RPMI8226 (cell line): ENCODE results near the gene MS4A8.
"Not testable (repeated sequence)": the region's sequence is repeated elsewhere in the genome, so short reads cannot be mapped to it uniquely, and the experiment has no call there.

ENCODE experiments used
- DNase-seq: peaks from one replicate; pipeline ENCODE4 v3.0.0-alpha.2; 2015

Gene MS4A8

GRCh38 chr11:60699284-60699691, at the start of gene MS4A8:
MS4A8 (plus strand) TSS chr11:60699612; CDS start chr11:60700861, 1,249 bp downstream.
- no peak for DNase-seq

DNA sequence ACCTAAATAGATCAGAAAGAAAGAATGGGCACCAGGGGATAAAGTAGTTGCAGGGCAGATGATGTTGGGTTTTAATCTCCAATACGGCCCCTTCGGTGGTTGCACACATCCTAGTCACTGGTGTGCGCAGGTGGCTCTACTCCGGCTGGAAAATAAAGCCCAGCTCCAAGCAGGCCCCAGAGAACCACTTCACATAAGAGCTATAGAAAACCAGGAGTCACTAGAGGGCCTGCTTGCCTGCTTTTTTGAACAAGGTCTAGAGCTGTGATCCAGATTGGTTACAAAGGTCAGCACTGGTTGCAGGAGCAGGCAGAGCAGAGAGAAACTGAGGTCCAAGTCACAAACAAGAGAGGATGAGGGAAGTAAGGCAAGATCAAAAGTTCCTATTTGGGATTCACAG, 41.5 kb upstream of the MS4A8 start:
- DNase-seq: peak; percentile 3

GRCh38 chr11:60658409-60658808, 41.0 kb upstream of the MS4A8 start:
- DNase-seq: no peak

GRCh38 chr11:60672255-60672654, 27.2 kb upstream of the MS4A8 start:
- no peak for DNase-seq

DNA sequence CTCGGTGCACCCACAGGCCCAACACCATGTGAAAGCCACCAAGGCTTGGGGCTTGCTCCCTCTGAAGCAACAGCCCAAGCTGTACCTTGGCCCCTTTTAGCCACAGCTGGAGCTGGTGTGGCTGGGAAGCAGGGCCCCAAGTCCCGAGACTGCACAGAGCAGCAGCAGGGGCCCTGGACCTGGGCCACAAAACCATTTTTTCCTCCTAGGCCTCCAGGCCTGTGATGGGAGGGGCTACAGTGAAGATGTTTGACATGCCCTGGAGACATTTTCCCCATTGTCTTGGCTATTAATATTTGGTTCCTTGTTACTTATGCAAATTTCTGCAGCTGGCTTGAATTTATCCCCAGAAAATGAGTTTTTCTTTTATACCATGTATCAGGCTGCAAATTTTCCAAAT, 21.2 kb upstream of the MS4A8 start:
- DNase-seq: not testable (repeated sequence)

GRCh38 chr11:60679879-60680278, 19.5 kb upstream of the MS4A8 start:
- DNase-seq: no peak

DNA sequence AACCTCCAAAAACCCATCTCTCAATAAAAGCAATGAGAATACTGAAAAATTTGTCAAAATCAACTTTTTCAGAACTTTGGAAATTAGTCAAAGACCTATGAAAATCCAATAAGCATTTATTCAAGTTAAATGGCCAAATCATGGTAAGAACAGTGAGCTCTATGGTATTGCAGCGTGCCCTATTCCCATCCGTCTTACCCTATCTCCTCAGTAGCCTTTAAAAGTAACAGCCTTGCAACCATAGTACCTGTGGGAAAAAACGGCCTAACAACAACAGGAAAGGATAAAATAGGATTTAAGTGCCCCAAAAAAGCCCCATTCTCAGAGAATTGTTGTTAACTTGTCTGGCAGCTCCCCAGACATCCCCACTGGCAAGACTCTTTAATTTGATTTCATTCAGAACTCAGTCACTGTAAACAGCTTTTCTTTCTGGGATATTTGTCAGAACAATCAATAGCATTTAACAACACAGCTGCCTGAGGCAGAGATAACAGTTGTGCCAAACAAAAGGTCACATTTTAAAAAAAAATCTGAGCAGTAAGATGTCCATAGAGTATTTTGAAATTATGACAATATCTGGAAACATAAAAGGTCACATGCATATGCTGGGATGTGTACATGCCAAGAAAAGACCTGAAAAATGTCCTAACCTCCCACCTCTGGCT, 18.8 kb upstream of the MS4A8 start:
- no peak for DNase-seq

GRCh38 chr11:60684541-60684848, 14.9 kb upstream of the MS4A8 start:
- peak; percentile 12 for DNase-seq

DNA sequence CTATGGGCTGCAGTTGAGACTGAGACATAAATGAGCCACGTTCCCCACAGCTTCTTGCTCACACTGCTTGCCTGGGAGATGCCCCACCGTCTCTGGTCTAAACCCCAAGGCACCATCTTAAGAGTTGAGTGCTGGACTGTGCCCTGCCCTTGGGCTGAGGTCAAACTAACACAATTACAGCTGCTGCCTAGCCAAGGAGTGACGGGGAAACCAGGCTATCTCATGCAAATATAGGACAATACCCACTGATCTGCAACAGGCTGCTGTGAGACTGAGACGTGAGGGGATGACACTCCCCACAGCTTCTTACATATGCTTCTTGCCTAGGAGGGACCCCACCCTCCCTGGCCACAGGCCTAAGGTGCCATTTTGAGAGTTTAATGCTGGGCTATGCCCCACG, 7.8 kb upstream of the MS4A8 start:
- no peak for DNase-seq

GRCh38 chr11:60699936-60700335, 524 bp downstream of the MS4A8 start:
- DNase-seq: no peak

GRCh38 chr11:60700689-60701468, 1.5 kb downstream of the MS4A8 start:
- DNase-seq: peak; percentile 5

- no peak for DNase-seq
Observed at GRCh38 chr11:60701469-60701818, 2.0 kb downstream of the MS4A8 start.

- DNase-seq: no peak
Observed at GRCh38 chr11:60703374-60703773, 4.0 kb downstream of the MS4A8 start.

DNA sequence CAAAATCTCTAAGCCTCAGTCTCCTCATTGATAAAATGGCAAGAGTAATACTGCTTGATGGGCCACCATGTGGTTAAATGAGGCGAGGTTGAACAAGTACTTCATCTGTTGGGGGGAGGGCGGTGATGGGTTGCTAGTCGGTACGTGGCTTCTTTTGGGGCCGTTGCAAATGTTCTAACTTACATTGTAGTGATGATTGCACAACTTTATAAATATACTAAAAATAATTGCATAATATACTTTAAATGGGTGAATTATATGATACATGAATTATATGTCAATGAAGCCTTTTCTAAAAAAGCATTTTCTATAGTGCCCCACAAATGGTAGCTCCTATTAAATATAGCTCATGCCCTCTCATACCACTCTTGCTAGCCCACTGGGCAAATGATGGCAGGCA, 6.5 kb downstream of the MS4A8 start:
- no peak for DNase-seq

- DNase-seq: no peak
Observed at GRCh38 chr11:60706931-60707330, 7.5 kb downstream of the MS4A8 start.

GRCh38 chr11:60710482-60710881, 11.1 kb downstream of the MS4A8 start:
- no peak for DNase-seq

GRCh38 chr11:60711276-60711675, 11.9 kb downstream of the MS4A8 start:
- no peak for DNase-seq

DNA sequence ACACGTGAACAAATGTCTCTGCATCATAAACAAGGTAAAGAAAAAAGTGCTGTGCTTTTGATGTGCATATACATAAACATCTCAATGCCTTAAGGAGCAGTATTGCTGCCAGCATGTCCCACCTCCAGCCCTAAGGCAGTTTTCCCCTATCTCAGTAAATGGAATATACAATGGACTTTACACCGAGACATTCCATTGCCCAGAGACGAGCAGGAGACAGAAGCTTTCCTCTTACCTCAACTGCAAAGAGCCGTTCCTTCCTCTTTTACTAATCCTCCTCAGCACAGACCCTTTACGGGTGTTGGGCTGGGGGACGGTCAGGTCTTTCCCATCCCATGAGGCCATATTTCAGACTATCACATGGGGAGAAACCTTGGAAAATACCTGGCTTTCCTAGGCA, 14.0 kb downstream of the MS4A8 start:
- not testable (repeated sequence) for DNase-seq

GRCh38 chr11:60717956-60718355, 18.5 kb downstream of the MS4A8 start:
- no peak for DNase-seq

DNA sequence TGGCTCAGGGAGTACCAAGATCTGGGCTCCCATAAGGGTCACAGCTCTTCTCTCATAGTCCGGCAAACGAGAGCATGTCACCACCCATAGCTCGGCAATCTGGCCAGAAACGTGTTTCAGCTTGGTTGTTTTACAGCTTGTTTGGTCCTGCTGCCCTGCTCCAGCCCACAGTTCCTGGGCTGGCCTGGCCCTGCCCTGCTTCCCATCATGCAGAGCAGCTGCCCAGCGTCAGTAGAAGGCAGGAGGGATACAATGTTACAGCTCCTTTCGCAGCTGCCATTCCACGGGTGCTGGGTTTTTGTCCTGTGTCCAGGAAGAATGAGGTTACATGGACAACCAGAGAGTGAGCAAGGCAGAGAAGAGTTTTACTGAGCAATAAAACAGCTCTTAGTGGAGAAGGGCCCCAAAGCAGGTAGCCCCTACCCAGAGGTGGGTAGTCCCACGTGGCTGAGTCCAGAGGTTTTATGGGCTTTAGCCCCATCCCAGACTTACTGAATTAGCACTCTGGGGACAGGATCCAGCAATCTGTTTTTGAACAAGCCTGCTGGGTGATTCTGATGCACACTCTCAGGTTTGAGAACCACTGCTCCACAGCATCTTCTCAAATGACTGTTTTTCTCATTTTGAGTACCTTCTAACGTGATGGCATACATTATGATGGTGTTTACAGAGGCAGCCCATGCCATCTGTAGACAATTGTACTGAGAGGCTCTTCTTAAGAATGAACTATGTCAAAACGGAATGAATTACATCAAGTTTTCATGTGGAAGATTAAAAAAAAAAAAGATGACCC, 19.3 kb downstream of the MS4A8 start:
- no peak for DNase-seq

GRCh38 chr11:60719391-60719790, 20.0 kb downstream of the MS4A8 start:
- DNase-seq: no peak

DNA sequence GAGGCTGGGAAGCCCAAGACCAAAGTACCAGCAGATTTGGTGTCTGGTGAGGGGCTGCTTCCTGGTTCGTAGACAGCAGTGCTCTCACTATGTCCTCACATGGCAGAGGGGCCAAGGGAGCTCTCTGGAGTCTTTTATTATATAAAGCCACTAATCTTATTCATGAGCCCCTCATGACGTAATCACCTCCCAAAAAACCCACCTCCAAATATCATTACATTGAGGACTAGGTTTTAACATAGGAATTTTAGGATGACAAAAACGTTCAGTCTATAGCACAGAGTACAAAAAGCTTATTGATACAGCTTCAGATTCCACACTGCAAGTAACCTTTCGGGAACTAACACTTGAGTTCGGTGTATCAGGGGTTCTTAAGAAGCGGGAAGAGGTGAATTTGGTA, 21.0 kb downstream of the MS4A8 start:
- no peak for DNase-seq

- DNase-seq: no peak
Observed at GRCh38 chr11:60724420-60724819, 25.0 kb downstream of the MS4A8 start, which contains the start of gene MS4A18. MS4A18 (plus strand) TSS chr11:60724720.

DNA sequence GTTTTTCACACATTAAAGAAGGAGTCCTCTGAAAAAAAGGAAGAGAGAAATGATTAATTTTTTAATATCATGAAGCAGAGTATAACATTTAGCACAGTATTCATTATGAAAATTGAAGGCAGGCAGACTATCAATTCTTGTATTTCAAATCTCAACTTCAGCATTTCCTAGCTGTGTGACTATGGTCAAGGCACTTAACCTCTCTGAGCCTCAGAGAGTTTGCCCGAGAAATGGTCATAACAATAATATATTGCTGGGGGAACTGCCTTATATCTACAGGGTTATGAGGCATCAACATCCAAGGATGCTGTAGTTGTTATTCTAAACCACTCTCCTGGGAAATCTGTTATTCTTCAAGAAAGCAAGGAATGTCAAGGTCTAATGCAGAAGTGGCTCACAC, 26.2 kb downstream of the MS4A8 start:
- no peak for DNase-seq
